ENCODE data around the gene SYCP2L. TPM values are rescaled to one million over a fixed set of nuclear protein-coding genes. Genes with fewer than 3 reads are reported as not detected.

The SYCP2L gene
- total RNA-seq, 2 donors from 2014 or later, result 0.11 TPM; not detected in 1

- Histone ChIP-seq H3K9ac (ENCODE audit: low read depth in 2 of 2, low read length in 2 of 2) (no peak overlapping the region), H3K9me3 (no peaks in the 10 kb centered on the region), H3K27ac (no peak overlapping the region), H3K4me1 (no peaks in the 10 kb centered on the region), H3K4me3 (no peak overlapping the region), H3K36me3 (no peaks in the 10 kb centered on the region), H3K27me3 (peaks cover 4% of the 10 kb centered on the region)
- DNase-seq, result no peak
- no peak for TF ChIP-seq CTCF (IDR thresholded peaks at IDR 0.05)
- intact Hi-C loops (cut with DNase I), result no loop called here
Observed at GRCh38 chr6:11016452-11016851, 129.6 kb downstream of the SYCP2L start.

GRCh38 chr6:11017090-11017489, 130.2 kb downstream of the SYCP2L start:
- intact Hi-C loops (cut with DNase I), result no loop called here
- H3K27me3 ChIP-seq, result peaks cover 4% of the 10 kb centered on the region
- no peak for TF ChIP-seq CTCF (IDR thresholded peaks at IDR 0.05)
- no peaks in the 10 kb centered on the region for H3K36me3 ChIP-seq
- no peaks in the 10 kb centered on the region for H3K9me3 ChIP-seq
- no peak overlapping the region for H3K27ac ChIP-seq
- H3K9ac ChIP-seq (ENCODE audit: low read depth in 2 of 2, low read length in 2 of 2), result no peak overlapping the region
- H3K4me3 ChIP-seq, result no peak overlapping the region
- no peaks in the 10 kb centered on the region for H3K4me1 ChIP-seq
- DNase-seq, result no peak

- no peak overlapping the region for H3K9ac ChIP-seq (ENCODE audit: low read depth in 2 of 2, low read length in 2 of 2)
- H3K36me3 ChIP-seq, result no peaks in the 10 kb centered on the region
- intact Hi-C loops (cut with DNase I), result no loop called here
- no peaks in the 10 kb centered on the region for H3K4me1 ChIP-seq
- peaks cover 4% of the 10 kb centered on the region for H3K27me3 ChIP-seq
- H3K9me3 ChIP-seq, result no peaks in the 10 kb centered on the region
- H3K27ac ChIP-seq, result no peak overlapping the region
- DNase-seq, result no peak
- H3K4me3 ChIP-seq, result no peak overlapping the region
- no peak for TF ChIP-seq CTCF (IDR thresholded peaks at IDR 0.05)
Observed at GRCh38 chr6:11018225-11018624, 131.4 kb downstream of the SYCP2L start.

GRCh38 chr6:11021003-11021402, 134.2 kb downstream of the SYCP2L start:
- no peaks in the 10 kb centered on the region for H3K9me3 ChIP-seq
- no peak overlapping the region for H3K4me3 ChIP-seq
- TF ChIP-seq CTCF (IDR thresholded peaks at IDR 0.05), result no peak
- no peaks in the 10 kb centered on the region for H3K4me1 ChIP-seq
- intact Hi-C loops (cut with DNase I), result no loop called here
- no peaks in the 10 kb centered on the region for H3K27me3 ChIP-seq
- H3K36me3 ChIP-seq, result no peaks in the 10 kb centered on the region
- no peak overlapping the region for H3K27ac ChIP-seq
- no peak for DNase-seq
- H3K9ac ChIP-seq (ENCODE audit: low read depth in 2 of 2, low read length in 2 of 2), result no peak overlapping the region

- H3K9ac ChIP-seq (ENCODE audit: low read depth in 2 of 2, low read length in 2 of 2), result no peak overlapping the region
- no peaks in the 10 kb centered on the region for H3K36me3 ChIP-seq
- H3K4me3 ChIP-seq, result no peak overlapping the region
- no peaks in the 10 kb centered on the region for H3K4me1 ChIP-seq
- no peaks in the 10 kb centered on the region for H3K9me3 ChIP-seq
- no peak for DNase-seq
- no peak for TF ChIP-seq CTCF (IDR thresholded peaks at IDR 0.05)
- H3K27me3 ChIP-seq, result no peaks in the 10 kb centered on the region
- H3K27ac ChIP-seq, result no peak overlapping the region
- intact Hi-C loops (cut with DNase I), result no loop called here
Observed at GRCh38 chr6:11021714-11022113, 134.9 kb downstream of the SYCP2L start.

GRCh38 chr6:11023032-11023431, 136.2 kb downstream of the SYCP2L start:
- H3K4me3 ChIP-seq, result no peak overlapping the region
- no peak for TF ChIP-seq CTCF (IDR thresholded peaks at IDR 0.05)
- no peak for DNase-seq
- H3K4me1 ChIP-seq, result no peaks in the 10 kb centered on the region
- no peak overlapping the region for H3K27ac ChIP-seq
- H3K9me3 ChIP-seq, result no peaks in the 10 kb centered on the region
- intact Hi-C loops (cut with DNase I), result no loop called here
- no peak overlapping the region for H3K9ac ChIP-seq (ENCODE audit: low read depth in 2 of 2, low read length in 2 of 2)
- no peaks in the 10 kb centered on the region for H3K36me3 ChIP-seq
- no peaks in the 10 kb centered on the region for H3K27me3 ChIP-seq
